Keratinocyte (primary cell): ENCODE data around the gene OR10R2.

Experiments
- CTCF ChIP-seq, 3 experiments: IDR thresholded peaks in 1 of 3; conservative IDR thresholded peaks in 1 of 3; optimal IDR thresholded peaks in 1 of 3; 2 replicates in 2 of 3; 3 replicates in 1 of 3; pipeline versions ENCODE3 to v1.5.1; 2011; ENCODE audit warnings: low read length in 3 of 3, mild to moderate bottlenecking in 3 of 3, moderate library complexity in 2 of 3, control low read depth in 1 of 3, inconsistent platforms in 1 of 3; ENCODE audit not compliant: insufficient read depth in 2 of 3; ENCODE audit errors: extremely low read depth in 1 of 3
- EZH2 ChIP-seq: IDR thresholded peaks from one replicate; pipeline ENCODE4 v1.6.1; 2012; ENCODE audit warnings: inconsistent platforms, mild to moderate bottlenecking, low read length, moderate library complexity

GRCh38 chr1:158527190-158527815, 55.3 kb downstream of the OR10R2 start:
- TF ChIP-seq CTCF (optimal IDR thresholded peaks at IDR 0.05 in 1 of 3, IDR thresholded peaks at IDR 0.05 in 1 of 3, conservative IDR thresholded peaks at IDR 0.05 in 1 of 3; ENCODE audit: extremely low read depth in 1 of 3, insufficient read depth in 2 of 3, low read length in 3 of 3) (peak; percentile 30 to 43 (median 37)), EZH2 (no peak)
